GM19328 (cell line): ENCODE results near the gene MAPK8.

ENCODE experiments used
- ATAC-seq: cut with Tn5 transposase; IDR thresholded peaks from one replicate; pipeline ENCODE4 v1.9.1; 2021; ENCODE audit warnings: mild to moderate bottlenecking, moderate library complexity; ENCODE audit not compliant: unreplicated experiment

Gene MAPK8

DNA sequence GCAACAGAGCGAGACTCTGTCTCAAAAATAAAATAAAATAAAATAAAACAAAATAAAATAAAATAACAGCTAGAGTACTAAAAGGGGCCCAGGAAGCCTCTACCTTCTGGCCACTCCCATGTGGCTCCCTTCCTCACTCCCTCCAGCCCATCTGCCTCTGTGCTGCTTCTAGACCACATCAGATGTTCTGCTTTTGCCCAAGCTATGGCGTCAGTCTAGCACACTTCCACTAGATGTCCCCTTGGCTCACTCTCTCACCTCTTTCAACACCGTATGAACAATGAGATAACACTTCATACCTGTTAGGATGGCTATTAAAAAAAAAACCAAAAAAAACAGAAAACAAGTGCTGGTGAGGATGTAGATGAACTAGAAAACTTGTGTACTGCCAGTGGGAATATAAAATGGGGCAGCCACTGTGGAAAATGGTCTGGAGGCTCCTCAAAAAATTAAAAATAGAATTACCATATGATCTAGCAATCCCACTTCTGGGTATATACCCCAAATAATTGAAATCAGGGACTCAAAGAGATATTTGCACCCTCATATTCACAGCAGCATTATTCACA, 166.1 kb downstream of the MAPK8 start:
- no peak for ATAC-seq

DNA sequence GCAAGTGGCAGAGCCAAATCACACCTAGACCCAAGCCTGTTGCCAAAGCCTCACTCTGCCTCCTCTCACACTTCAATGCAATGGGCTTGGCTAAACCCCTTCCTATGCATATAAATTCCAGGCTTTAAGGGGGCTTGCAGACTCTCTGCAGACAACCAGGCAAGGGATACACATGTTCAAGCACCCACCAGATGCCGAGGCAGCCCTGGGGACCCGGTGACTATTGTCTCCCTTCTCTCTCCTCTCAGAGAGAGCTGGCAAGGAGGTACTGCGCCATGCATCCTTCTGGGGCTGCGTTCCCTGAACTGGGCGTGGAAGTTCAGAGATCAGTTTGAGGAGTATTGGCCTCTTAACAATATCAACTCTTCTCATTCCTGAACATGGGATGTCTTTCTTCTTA, 167.2 kb downstream of the MAPK8 start:
- ATAC-seq, result no peak

DNA sequence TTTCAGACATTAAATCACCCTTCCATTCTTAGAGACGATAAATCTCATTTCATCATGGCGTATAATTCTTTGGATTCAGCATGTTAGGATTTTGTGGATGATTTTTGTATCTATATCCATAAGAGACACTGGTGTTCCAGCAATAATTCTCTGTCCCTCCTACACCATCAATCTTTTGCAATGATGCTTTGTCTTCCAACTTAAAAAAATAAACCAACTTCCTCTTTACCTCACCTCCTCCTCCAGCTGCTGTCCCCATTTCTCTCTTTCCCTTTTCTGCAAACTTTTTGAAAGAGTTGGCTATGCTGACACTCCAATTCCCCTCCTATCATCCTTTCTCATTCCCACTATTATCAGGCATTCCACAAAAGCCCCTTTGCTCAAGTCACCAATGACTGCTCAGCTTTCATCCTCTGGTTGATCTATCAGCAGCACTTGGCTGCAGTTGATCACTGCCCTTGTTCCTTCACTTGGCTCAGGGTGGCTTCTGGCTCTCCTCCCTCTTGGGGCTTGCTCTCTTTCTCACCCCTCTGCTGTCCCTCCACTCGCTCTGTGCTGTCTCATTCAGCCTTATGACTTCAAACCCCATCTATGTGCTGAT, 168.4 kb downstream of the MAPK8 start:
- ATAC-seq, result no peak

DNA sequence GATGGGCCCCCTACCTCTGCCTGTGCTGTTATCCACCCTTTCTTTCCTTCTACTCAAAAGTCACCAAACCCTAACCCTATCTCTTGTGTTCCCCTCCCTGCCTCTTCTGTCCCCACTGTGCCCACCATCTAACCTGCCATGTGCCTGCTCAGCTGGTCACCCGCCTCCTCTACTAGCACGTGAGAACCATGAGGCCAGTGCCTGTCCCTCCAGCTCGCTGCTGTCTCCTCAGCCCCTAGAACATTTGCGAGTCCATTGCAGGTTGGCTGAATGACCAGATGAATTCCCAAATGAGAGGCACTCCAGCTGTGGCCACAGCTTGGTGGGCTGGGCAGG, 169.4 kb downstream of the MAPK8 start:
- ATAC-seq, result no peak

DNA sequence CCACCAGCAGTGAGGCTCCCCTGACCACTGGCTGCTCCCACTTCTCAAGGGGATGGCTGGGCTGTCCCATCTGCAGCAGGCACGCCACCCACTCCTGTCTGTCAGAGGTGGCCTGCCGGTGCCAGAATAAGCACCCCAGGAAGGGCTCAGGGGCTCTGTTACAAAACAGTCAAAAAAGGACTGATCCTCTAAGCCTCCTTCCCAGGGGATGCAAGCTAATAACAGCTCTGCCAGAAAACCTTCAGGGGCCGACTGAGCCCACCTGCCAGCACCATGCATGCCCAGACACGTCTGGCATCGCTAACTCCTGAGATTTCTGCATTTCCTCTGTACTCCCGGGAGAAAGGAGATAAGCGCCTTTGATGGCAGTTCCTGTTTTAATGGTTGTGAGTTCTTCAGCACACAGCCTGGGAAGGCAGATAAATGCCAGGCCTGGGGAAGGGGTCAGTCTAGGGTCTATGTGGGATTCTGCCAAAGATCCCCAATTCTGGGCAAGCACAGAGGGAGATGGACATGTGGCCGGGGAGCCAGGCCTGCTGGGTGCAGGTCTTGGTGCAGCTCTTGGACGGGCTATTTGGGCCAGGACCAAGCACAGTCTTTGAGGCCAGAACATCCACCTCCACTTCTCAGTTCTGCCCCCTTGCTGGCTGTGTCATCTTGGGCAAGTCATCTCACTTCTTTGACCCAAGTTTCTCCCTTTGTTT, 170.0 kb downstream of the MAPK8 start:
- ATAC-seq, result no peak

DNA sequence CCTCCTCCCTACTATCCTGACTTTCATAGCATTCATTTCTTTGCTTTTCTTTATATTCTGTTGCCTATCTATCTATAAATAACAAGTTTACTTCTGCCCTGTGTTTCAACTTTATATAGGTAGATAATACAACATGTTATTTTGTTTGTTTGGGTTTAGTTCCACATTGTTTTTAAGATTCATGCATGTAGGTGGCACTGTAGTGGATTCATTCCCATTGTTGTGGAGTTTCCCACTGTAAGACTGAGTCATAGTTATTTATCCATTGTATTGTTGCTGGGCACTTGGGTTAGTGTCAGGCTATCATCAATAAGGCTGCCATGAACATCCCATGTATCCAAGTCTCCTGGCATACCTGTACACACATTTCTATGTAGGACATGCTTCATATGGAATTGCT, 170.7 kb downstream of the MAPK8 start:
- no peak for ATAC-seq

DNA sequence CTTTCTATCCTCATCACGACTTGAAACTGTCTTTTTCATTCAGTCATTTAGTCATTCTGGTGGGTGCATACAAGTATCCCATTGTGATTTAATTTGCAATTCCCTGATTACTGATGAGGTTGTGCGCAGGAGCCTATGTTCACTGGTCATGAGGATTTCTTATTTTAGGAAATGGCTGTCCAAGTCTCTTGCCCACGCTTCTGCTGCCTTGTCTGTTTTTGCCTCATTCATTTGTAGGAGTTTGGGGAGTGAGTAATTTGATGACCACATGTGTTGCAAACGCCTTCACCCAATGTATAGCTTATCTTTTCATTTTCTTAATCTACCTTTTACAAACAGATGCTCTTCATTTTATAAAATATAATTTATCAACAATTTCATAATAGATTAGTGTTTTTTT, 171.1 kb downstream of the MAPK8 start:
- no peak for ATAC-seq

DNA sequence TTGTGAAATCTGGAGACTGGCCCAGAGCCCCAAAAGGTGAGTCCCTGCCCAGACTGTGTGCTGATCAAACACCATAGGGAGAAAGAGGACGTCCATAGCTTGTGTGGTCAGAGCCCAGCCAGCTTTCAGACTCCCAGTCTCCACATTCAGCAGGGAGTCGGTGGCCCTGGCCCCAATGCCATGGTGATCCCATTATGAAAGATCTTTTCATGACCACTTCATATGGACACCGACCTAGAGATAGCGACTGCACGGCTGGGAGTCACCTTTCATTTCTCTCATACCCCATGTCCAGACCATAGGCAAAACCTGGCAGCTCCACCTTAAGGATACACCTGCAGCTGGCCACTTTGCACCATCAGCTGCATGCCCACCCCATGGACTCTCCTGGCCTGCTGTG, 172.0 kb downstream of the MAPK8 start:
- no peak for ATAC-seq

DNA sequence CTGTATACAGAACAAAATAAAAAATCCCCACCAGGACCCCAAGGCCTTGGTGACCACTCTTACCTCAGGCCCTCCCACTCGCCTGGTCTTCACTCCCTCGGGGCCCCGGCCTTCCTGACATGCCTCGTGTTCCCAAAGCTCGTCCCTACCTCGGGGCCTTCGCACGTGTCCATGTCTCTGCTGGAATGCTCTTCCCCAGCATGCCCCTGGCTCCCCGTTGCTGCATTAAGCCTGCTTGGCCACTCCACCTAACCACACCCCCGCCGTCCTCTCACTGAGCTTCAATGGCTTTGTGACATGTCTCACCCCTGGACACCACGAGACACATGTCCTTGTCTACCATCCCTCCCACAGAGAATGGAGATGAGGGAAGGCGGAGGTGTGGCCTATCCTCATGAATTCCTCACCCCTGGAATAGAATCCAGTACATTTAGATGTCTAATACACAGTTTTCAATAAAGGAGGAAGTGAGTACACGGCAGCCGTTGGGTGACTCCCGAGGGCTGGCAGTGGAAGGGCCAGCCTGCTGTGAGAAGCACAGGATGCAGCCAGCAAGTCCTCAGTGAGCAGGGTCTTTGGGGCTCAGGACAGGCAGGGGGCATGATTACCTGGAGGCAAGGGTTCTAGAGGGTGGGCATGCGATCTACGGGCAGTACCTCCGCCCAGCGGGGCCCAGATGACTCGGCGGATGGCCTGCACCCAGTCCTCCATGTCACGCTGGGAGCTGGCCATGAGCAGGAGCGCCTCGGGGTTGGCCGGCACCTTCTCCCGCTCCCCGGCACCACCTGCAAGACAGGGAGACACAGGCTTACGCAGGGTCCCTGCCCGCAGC, 172.7 kb downstream of the MAPK8 start:
- no peak for ATAC-seq

DNA sequence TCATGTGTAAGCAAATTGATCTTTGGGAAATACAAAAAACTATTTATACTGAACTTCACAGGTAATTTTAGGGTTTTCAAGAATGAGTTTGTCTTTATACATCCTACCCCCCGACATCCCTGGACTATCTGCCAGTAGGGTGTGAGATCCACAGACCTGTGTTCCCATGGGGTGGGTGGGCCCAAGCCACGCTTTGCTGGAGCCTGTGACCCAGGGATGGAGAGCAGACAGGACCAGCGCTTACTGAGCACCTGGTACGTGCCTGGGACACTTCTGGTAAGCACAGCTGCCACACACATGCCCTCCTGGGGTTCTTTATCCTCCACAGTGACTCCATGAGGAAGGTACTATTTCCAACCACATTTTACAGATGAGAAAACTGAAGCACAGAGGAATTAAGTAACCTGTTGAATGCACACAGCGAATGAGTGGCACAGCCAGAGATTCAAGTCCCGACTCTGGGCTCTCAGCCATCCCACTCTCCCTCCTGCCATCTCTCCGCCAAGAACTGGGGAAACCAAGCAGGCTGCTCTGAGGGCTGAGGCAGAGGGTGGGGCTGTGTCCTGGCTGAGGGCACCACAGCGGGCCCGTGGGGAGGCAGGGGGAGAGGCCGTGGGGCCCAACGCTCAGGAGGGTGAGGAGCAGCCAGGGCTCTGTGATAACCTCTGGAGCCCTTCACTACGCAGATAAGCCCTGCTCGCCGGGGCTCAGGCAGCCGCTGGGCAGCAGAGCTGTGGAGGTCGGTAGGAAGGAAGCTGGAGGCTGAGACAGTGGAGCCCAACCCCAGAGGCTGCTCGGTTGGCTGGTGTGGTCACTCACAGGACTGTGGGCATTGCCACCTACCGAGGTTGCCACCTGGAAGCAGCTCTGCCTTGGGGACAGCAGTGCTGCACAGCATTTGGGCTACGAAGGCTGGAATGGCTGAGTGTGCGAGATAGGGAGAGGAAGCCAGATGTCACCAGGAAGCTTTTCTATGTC, 174.2 kb downstream of the MAPK8 start:
- ATAC-seq, result no peak

DNA sequence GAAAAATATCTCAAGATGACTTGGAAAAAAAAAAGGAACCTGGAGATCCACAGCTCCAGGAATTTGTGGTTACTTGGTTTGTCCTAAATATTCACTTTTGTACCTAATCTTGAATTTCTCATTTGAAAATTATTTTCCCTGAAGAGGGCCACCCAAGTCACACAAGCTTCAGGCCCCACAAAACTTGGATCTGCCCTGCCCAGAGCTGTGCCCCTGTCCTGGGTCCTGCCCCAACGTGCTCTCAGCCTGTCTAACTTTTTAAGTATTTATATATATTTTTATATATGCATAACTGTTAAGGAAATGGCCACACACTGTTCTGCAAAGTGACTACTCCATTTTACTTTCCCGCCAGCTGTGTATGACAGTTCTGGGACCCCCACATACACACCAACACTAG, 174.9 kb downstream of the MAPK8 start:
- ATAC-seq, result no peak

DNA sequence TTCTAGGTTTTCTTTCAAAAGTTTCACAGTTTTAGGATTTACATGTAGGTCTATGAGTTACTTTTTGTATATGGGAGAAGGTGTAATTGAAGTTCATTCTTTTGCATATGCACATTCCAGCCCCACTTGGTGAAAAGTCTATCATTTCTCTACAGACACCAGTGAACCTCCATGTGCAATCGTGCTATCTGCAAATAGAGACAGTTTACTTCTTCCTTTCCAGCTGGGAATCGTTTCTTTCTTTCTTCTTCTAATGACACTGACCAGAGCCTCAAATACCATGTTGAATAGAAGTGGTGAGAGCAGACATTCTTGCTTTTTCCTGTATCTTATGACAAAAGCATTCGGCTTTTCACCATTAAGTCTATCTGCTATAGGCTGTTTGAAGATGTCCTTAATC, 175.7 kb downstream of the MAPK8 start:
- ATAC-seq, result no peak

DNA sequence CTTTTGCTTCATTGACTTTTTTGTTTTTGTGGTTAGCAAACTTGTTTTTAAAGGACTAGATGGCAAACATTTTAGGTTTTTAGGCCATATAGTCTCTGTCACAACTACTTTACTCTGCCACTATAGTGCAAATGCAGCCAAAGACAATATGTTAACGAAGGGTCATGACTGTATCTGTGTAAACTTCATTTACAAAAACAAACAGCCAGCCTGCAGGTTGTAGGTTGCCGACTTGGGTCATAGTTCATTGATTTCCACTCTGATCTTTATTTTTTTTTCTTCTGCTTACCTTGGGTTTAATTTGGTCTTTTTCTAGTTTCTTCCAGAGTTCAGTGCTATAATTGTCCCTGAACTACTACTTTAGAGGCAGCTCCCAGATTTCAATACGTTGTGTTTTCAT, 178.4 kb downstream of the MAPK8 start:
- ATAC-seq, result no peak

DNA sequence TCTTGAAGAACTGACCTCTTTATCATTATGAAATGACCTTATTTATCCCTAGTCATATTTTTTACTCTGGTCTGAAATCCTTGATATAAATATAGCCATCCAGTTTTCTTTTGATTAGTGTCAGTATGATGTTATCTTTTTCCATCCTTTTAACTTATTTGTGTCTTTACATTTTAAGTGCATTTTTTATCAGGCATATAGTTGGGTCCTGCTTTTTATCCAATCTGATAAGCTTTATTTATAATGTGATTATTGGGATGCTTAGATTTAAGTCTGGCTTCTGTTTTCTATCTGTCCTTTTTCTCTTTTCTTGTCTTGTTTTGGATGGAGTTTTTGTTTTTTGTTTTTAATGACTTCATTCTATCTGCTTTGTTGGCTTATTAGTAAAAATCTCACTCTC, 179.2 kb downstream of the MAPK8 start:
- no peak for ATAC-seq

DNA sequence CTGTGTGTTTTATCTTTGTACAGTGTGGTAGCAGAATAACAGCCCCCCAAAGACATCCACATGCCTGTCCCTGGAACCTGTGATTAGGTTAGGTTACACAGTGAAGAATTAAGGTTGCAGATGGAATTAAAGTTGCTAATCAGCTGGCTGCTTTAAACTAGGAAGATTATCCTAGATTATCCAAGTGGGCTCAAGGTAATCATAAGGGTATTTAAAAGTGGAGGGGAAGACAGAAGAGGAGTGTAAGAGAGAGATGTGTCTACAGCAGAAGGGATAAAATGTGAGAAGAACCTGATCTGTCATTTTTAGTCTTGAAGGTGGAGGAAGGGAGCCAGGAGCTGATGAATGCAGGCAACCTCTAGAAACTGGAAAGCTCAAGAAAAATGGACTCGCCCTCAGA, 180.8 kb downstream of the MAPK8 start:
- ATAC-seq, result no peak
